ENCODE data around the gene MAP7D1. TPM values are rescaled to one million over a fixed set of nuclear protein-coding genes. Genes with fewer than 3 reads are reported as not detected.
A peak's percentile ranks its signal among the peaks of the same experiment; 100 is the strongest.

Gene MAP7D1
- total and polyA plus RNA-seq, 2 experiments from 2014 or later = 35.8 to 224 TPM

DNA sequence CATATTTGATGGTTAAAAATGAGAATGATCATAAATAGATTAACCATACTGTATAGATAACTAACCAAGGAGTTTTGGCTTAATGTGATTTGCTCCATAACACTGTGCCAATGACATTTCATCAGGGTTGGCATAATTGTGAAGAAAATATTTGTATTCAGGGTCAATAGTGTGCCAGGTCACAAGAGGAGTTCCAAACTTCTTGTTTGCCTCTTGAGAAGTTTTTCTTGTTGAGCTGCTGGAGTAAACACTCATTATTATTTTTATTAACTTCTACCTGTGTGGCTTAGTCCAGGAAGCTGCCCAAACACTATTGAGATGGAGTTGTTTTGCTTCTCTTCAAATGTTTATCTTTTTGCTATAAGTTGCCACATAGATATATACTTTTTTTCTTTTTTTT lies 7.5 kb downstream of the MAP7D1 start:
- peak overlapping the region; percentile 95 for H3K27ac ChIP-seq
- no peaks in the 10 kb centered on the region for H3K27me3 ChIP-seq (replicated peaks; ENCODE audit: insufficient read depth)
- peak overlapping the region; percentile 5 for H3K4me2 ChIP-seq (ENCODE audit: unreplicated experiment)
- no peaks in the 10 kb centered on the region for H3K9me3 ChIP-seq (ENCODE audit: low read depth)
- peaks cover 5% of the 10 kb centered on the region; the same call in 1 of the 2 replicates for H3K36me3 ChIP-seq (ENCODE audit: low read depth)
- in situ Hi-C loops (cut with MboI) = no loop called here
- H3K79me2 ChIP-seq (ENCODE audit: insufficient read depth) = peaks cover 100% of the 10 kb centered on the region
- no peak for DNase-seq
- H3K9ac ChIP-seq = peak overlapping the region; percentile 80
- H3F3A ChIP-seq (ENCODE audit: insufficient read depth) = peaks cover 60% of the 10 kb centered on the region
- TF ChIP-seq EZH2 (IDR thresholded peaks at IDR 0.05; ENCODE audit: insufficient read depth, poor library complexity, severe bottlenecking) (no peak), EZH2phosphoT487 (IDR thresholded peaks at IDR 0.05; ENCODE audit: insufficient read depth, low read depth) (no peak)
- no peaks in the 10 kb centered on the region for H3K9me2 ChIP-seq (ENCODE audit: insufficient read depth)
- peaks cover 79% of the 10 kb centered on the region for H3K4me1 ChIP-seq (ENCODE audit: insufficient read depth)
- peaks cover 14% of the 10 kb centered on the region for H4K20me1 ChIP-seq (ENCODE audit: insufficient read depth)
- H2AFZ ChIP-seq = no peak overlapping the region
- H3K4me3 ChIP-seq = no peak overlapping the region

DNA sequence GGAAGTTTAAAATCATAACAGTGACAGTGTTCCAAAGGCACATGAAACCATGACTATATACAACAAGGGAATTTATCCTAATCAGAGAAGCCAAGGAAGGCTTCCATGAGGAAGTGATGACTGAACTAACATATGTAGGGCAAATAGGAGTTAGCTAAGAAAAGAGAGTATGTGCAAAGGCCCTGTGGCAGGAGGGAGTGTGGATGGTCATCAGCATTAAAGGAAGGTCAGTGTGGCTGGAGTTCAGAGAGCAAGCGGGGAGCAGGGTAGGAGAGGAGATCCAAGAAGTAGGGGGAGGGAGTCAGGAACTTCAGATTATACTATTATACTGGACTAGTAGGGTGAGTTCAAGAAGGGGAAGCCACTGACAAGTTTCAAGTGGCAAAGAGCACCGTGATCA lies 8.4 kb downstream of the MAP7D1 start:
- TF ChIP-seq EZH2phosphoT487 (IDR thresholded peaks at IDR 0.05; ENCODE audit: insufficient read depth, low read depth) (no peak), EZH2 (IDR thresholded peaks at IDR 0.05; ENCODE audit: insufficient read depth, poor library complexity, severe bottlenecking) (no peak)
- H3K27me3 ChIP-seq (replicated peaks; ENCODE audit: insufficient read depth) = no peaks in the 10 kb centered on the region

DNA sequence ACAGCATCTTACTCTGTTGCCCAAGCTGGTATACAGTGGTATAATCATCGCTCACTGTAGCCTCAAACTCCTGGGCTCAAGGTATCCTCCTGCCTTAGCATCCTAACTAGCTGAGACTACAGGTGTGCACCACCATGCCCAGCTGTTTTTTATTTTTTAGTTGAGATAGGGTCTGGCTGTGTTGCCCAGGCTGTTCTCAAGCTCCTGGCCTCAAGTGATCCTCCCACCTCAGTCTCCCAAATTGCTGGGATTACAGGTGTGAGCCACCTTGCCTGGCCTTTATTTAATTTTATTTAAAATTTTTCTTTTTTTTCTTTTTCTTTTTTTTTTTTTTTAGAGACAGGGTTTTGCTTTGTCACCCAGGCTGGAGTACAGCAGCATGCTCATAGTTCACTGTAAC lies 9.2 kb downstream of the MAP7D1 start:
- WGBS, 2 experiments (ENCODE audit: low coverage in 1 of 2, low lambda C conversion rate in 2 of 2, missing lambda C conversion rate in 2 of 2) = 96 to 100% methylated on average over 1 of the region's 1 CpG
- TF ChIP-seq EZH2 (IDR thresholded peaks at IDR 0.05; ENCODE audit: insufficient read depth, poor library complexity, severe bottlenecking) (no peak), EZH2phosphoT487 (IDR thresholded peaks at IDR 0.05; ENCODE audit: insufficient read depth, low read depth) (no peak)

More for the DNA sequence above, 8.4 kb downstream of the MAP7D1 start:
- peaks cover 5% of the 10 kb centered on the region; the same call in 1 of the 2 replicates for H3K36me3 ChIP-seq (ENCODE audit: low read depth)
- H3K4me1 ChIP-seq (ENCODE audit: insufficient read depth) = peaks cover 78% of the 10 kb centered on the region
- WGBS, 2 experiments (ENCODE audit: low coverage in 1 of 2, low lambda C conversion rate in 2 of 2, missing lambda C conversion rate in 2 of 2) = 98% methylated on average over 2 of the region's 2 CpGs
- no peaks in the 10 kb centered on the region for H3K9me3 ChIP-seq (ENCODE audit: low read depth)
- no peak overlapping the region for H3K4me3 ChIP-seq
- H3F3A ChIP-seq (ENCODE audit: insufficient read depth) = peaks cover 60% of the 10 kb centered on the region
- H3K4me2 ChIP-seq (ENCODE audit: unreplicated experiment) = no peak overlapping the region
- no peak for DNase-seq
- H3K27ac ChIP-seq = peak overlapping the region; percentile 95
- in situ Hi-C loops (cut with MboI) = no loop called here
- H3K9ac ChIP-seq = peak overlapping the region; percentile 75; the same call in 1 of the 2 replicates
- H3K79me2 ChIP-seq (ENCODE audit: insufficient read depth) = peaks cover 100% of the 10 kb centered on the region
- H4K20me1 ChIP-seq (ENCODE audit: insufficient read depth) = peaks cover 14% of the 10 kb centered on the region
- H3K9me2 ChIP-seq (ENCODE audit: insufficient read depth) = no peaks in the 10 kb centered on the region
- H2AFZ ChIP-seq = no peak overlapping the region

DNA sequence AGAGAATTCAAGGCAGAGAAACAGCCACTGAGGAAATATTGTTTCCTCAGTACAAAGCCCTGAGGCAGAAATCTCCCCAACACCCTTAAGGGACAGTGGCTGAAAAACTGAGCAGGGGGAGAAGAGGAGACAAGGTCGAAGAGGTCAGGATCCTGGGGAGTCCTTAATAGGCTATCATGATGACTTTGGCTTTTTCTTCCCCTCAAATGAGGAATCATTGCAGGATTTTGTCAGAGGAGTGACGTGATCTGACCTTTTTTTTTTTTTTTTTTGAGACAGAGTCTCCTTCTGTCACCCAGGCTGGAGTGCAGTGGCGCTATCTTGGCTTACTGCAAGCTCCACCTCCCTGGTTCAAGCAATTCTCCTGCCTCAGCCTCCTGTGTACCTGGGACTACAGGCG lies 10.2 kb downstream of the MAP7D1 start:
- peak overlapping the region; percentile 95 for H3K27ac ChIP-seq
- no peak for TF ChIP-seq EZH2 (IDR thresholded peaks at IDR 0.05; ENCODE audit: insufficient read depth, poor library complexity, severe bottlenecking)
- no peak overlapping the region for H3K4me3 ChIP-seq
- 68% methylated on average over 4 of the region's 4 CpGs for whole genome bisulfite sequencing, 2 experiments (ENCODE audit: low coverage in 1 of 2, low lambda C conversion rate in 2 of 2, missing lambda C conversion rate in 2 of 2)
- peaks cover 63% of the 10 kb centered on the region for H3K4me1 ChIP-seq (ENCODE audit: insufficient read depth)
- no peaks in the 10 kb centered on the region for H3K9me3 ChIP-seq (ENCODE audit: low read depth)
- no peaks in the 10 kb centered on the region for H3K27me3 ChIP-seq (replicated peaks; ENCODE audit: insufficient read depth)
- H4K20me1 ChIP-seq (ENCODE audit: insufficient read depth) = peaks cover 19% of the 10 kb centered on the region
- no peaks in the 10 kb centered on the region for H3K9me2 ChIP-seq (ENCODE audit: insufficient read depth)
- peak overlapping the region; percentile 75 for H3K9ac ChIP-seq
- in situ Hi-C loops (cut with MboI) = no loop called here
- peaks cover 50% of the 10 kb centered on the region for H3F3A ChIP-seq (ENCODE audit: insufficient read depth)
- no peak overlapping the region for H3K4me2 ChIP-seq (ENCODE audit: unreplicated experiment)
- peaks cover 100% of the 10 kb centered on the region for H3K79me2 ChIP-seq (ENCODE audit: insufficient read depth)
- H2AFZ ChIP-seq = no peak overlapping the region
- peaks cover 7% of the 10 kb centered on the region; the same call in 1 of the 2 replicates for H3K36me3 ChIP-seq (ENCODE audit: low read depth)
- DNase-seq = no peak

More for the DNA sequence above, 9.2 kb downstream of the MAP7D1 start:
- H3K4me3 ChIP-seq = no peak overlapping the region
- peaks cover 57% of the 10 kb centered on the region for H3F3A ChIP-seq (ENCODE audit: insufficient read depth)
- H3K9ac ChIP-seq = peak overlapping the region; percentile 75
- H3K4me2 ChIP-seq (ENCODE audit: unreplicated experiment) = peak overlapping the region; percentile 32
- no peaks in the 10 kb centered on the region for H3K27me3 ChIP-seq (replicated peaks; ENCODE audit: insufficient read depth)
- H3K27ac ChIP-seq = peak overlapping the region; percentile 95
- H2AFZ ChIP-seq = no peak overlapping the region
- H3K9me3 ChIP-seq (ENCODE audit: low read depth) = no peaks in the 10 kb centered on the region
- in situ Hi-C loops (cut with MboI) = no loop called here
- no peaks in the 10 kb centered on the region for H3K9me2 ChIP-seq (ENCODE audit: insufficient read depth)
- H3K79me2 ChIP-seq (ENCODE audit: insufficient read depth) = peaks cover 100% of the 10 kb centered on the region
- no peak for DNase-seq
- H3K36me3 ChIP-seq (ENCODE audit: low read depth) = peaks cover 5% of the 10 kb centered on the region; the same call in 1 of the 2 replicates
- peaks cover 70% of the 10 kb centered on the region for H3K4me1 ChIP-seq (ENCODE audit: insufficient read depth)
- peaks cover 19% of the 10 kb centered on the region for H4K20me1 ChIP-seq (ENCODE audit: insufficient read depth)

All from GM23248 (cell line).